Heart right ventricle (tissue), 16 donors: ENCODE measurements around the gene LRRC47. TPM values are rescaled to one million over a fixed set of nuclear protein-coding genes. Genes with fewer than 3 reads are reported as not detected.
"Not testable (repeated sequence)": the region's sequence is repeated elsewhere in the genome, so short reads cannot be mapped to it uniquely, and the experiment has no call there.

Experiments used
- ATAC-seq, 8 donors: fragments of 200-7000 bp; cut with Tn5 transposase; one replicate each; pipeline ENCODE4 v1.9.1; 2020; ENCODE audit warnings: mild to moderate bottlenecking in 8 of 8, moderate library complexity in 8 of 8, moderate number of reproducible peaks in 1 of 8
- DNase-seq, 2 donors: peaks; one replicate each; pipeline ENCODE4 v3.0.0-alpha.2; 2020
- H3K27ac ChIP-seq, 10 donors: fragments of 200-600 bp; sonication (generic) in 2 of 10; one replicate each; pipeline versions ENCODE4 v1.5.0 to v1.8.0; 2020 to 2022; ENCODE audit warnings: mild to moderate bottlenecking in 3 of 10
- H3K27me3 ChIP-seq, 7 donors: fragments of 200-600 bp; one replicate each; pipeline ENCODE4 v1.8.0; 2021 to 2022; ENCODE audit warnings: mild to moderate bottlenecking in 2 of 7
- H3K36me3 ChIP-seq, 9 donors: fragments of 200-600 bp; sonication (generic) in 1 of 9; one replicate each; pipeline versions ENCODE4 v1.5.0 to v1.8.0; 2020 to 2022; ENCODE audit warnings: mild to moderate bottlenecking in 2 of 9
- H3K4me1 ChIP-seq, 9 donors: fragments of 200-600 bp; sonication (generic) in 1 of 9; one replicate each; pipeline versions ENCODE4 v1.5.0 to v1.8.0; 2020 to 2022; ENCODE audit warnings: mild to moderate bottlenecking in 4 of 9
- H3K4me3 ChIP-seq, 10 donors: fragments of 200-600 bp; sonication (generic) in 2 of 10; one replicate each; pipeline versions ENCODE4 v1.5.0 to v1.8.0; 2020 to 2022; ENCODE audit warnings: mild to moderate bottlenecking in 7 of 10, moderate library complexity in 2 of 10
- H3K9me3 ChIP-seq, 11 donors: fragments of 200-600 bp in 10 of 11; sonication (generic) in 2 of 11; one replicate each; pipeline versions ENCODE4 v1.5.0 to v1.8.0; 2013 to 2022; ENCODE audit warnings: mild to moderate bottlenecking in 2 of 11, control low read depth in 1 of 11, moderate library complexity in 1 of 11
- WGBS, 2 donors: extraction: QIAGEN DNeasy Blood & Tissue Kit; methylation state at CpG; one replicate each; pipeline ENCODE4 v1.1.7; 2013; ENCODE audit warnings: inconsistent platforms in 1 of 2; 5-methylcytosine and 5-hydroxymethylcytosine counted together
- intact Hi-C, 10 donors: fragments of 100-400 bp; cut with DNase I; formaldehyde crosslinking; loops; one replicate each; pipeline versions ENCODE4 v1.11.1 to v1.14.2; 2022
- polyA plus RNA-seq, 2 donors: library from polyadenylated mRNA; stranded (reverse); fragments of 200-250 nt; gene quantifications; one replicate each; pipeline ENCODE4 v1.2.3, GENCODE V29; 2013
- total RNA-seq, 10 donors: library from RNA; stranded (reverse); fragmentation: NEBNext Ultra II Directional in 3 of 10; extraction: Animal tissue kit (Norgen Biotek cat#: 25700) in 3 of 10; gene quantifications; one replicate each; pipeline versions ENCODE4 v1.2.1 to v1.2.4, GENCODE V29; 2021 to 2023
- TF ChIP-seq, protein P1 (sequence below), 9 donors: fragments of 200-600 bp; sonication (generic) in 2 of 9; IDR thresholded peaks; one replicate each; pipeline versions ENCODE4 v1.5.0 to v1.8.0; 2021 to 2022; ENCODE audit warnings: antibody characterized with exemption in 9 of 9, mild to moderate bottlenecking in 5 of 9, moderate library complexity in 1 of 9
- donor health status: Arrhythmogenic right ventricular cardiomyopathy.
- donor health status: ischemic (EF 13 %, LVEDD 7.1; RV severe dilation, severe dysfunction).
- donor health status: healthy with polysubstance abuse.
- donor health status: DM: no; HTN: yes; CAD: no.
- donor health status: DM: no; HTN: no; CAD: no.
- donor health status: ischemic (EF 25% LVEDD 6.9; RV normal size, moderate dysfunction).
- donor health status: ischemic (EF 25% LVEDD 5.7; RV mildly dilated, moderate dysfunction).
- donor health status: healthy.
- donor health status: DM: yes; HTN: yes; CAD: no.
- donor health status: Ischemic cardiomyopathy.
- donor health status: ischemic (EF 35%, LVEDD 5.7; RV mildly dilated, moderate dysfunction).
- donor health status: nonischemic (EF 11% LVEDD 7.7; RV severe dilation, severe dysfunction).
- donor health status: DM: yes; HTN: yes; CAD: no.
- donor health status: PGD.
- donor health status: ischemic (EF 29% LVEDD 5.4; RV normal size, mild dysfunction).
- donor health status: nonischemic (EF 23%, LVEDD 6.1; RV moderate dilation, normal function).

The LRRC47 gene
- total and polyA plus RNA-seq, 12 donors: 17.6 to 85.4 (median 69.8) TPM

DNA sequence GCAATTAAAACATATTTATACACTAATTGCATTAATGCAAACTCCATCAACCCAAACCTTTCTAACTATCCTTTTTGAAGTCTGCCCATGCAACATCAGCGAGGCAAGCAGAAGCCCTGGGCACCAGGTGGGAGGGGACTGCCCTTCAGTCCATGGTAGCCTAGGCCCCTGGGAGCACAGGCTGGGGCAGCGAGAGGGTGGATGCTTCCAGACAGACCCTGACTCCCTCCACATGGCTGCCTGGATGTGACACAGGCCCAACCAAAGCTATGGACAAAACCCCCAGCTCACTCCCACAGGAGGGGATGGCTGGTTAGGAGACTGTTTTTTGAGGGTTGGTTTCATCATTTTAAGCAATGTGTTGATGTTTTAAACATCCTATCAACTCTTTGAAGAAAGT, 17.8 kb upstream of the LRRC47 start:
- intact Hi-C loops: no loop called here
- TF ChIP-seq, protein P1, sequence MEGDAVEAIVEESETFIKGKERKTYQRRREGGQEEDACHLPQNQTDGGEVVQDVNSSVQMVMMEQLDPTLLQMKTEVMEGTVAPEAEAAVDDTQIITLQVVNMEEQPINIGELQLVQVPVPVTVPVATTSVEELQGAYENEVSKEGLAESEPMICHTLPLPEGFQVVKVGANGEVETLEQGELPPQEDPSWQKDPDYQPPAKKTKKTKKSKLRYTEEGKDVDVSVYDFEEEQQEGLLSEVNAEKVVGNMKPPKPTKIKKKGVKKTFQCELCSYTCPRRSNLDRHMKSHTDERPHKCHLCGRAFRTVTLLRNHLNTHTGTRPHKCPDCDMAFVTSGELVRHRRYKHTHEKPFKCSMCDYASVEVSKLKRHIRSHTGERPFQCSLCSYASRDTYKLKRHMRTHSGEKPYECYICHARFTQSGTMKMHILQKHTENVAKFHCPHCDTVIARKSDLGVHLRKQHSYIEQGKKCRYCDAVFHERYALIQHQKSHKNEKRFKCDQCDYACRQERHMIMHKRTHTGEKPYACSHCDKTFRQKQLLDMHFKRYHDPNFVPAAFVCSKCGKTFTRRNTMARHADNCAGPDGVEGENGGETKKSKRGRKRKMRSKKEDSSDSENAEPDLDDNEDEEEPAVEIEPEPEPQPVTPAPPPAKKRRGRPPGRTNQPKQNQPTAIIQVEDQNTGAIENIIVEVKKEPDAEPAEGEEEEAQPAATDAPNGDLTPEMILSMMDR (IDR thresholded peaks at IDR 0.05): no peak
- Histone ChIP-seq H3K27ac (no peak overlapping the region), H3K4me3 (no peak overlapping the region), H3K9me3 (no peaks in the 10 kb centered on the region), H3K27me3 (no peaks in the 10 kb centered on the region), H3K36me3 (peaks cover 0 to 50% (median 17%) of the 10 kb centered on the region in 9 donors), H3K4me1 (no peaks in the 10 kb centered on the region)
- DNase-seq (no peak), ATAC-seq (no peak)
- whole genome bisulfite sequencing, 2 donors: 95 to 98% methylated on average over 2 of the region's 2 CpGs

DNA sequence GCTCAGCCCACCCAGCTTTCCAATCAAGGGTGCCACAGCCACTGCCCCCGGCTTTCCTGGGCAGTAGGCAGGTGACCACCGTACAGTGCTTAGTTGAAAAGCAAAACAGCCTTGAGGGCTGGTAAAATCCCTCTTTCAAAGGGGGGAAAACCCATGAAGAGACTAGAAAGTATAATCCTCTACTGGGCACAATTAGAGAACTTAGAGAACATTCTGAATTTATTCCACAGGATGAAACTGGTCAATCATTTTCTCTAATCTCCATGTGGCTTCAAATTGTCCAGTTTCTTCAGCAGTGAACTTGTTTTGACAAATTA, 15.3 kb upstream of the LRRC47 start:
- Histone ChIP-seq H3K27ac (no peak overlapping the region), H3K27me3 (peaks cover 0 to 4% (median 0%) of the 10 kb centered on the region in 7 donors), H3K4me1 (no peaks in the 10 kb centered on the region), H3K36me3 (peaks cover 0 to 31% (median 17%) of the 10 kb centered on the region in 9 donors), H3K9me3 (peaks cover 0 to 4% (median 0%) of the 10 kb centered on the region in 11 donors), H3K4me3 (no peak overlapping the region)
- 51 to 61% methylated on average over 2 of the region's 2 CpGs for WGBS, 2 donors
- TF ChIP-seq, protein P1 (IDR thresholded peaks at IDR 0.05): no peak
- no peak for DNase-seq
- no peak for ATAC-seq
- intact Hi-C loops: no loop called here

DNA sequence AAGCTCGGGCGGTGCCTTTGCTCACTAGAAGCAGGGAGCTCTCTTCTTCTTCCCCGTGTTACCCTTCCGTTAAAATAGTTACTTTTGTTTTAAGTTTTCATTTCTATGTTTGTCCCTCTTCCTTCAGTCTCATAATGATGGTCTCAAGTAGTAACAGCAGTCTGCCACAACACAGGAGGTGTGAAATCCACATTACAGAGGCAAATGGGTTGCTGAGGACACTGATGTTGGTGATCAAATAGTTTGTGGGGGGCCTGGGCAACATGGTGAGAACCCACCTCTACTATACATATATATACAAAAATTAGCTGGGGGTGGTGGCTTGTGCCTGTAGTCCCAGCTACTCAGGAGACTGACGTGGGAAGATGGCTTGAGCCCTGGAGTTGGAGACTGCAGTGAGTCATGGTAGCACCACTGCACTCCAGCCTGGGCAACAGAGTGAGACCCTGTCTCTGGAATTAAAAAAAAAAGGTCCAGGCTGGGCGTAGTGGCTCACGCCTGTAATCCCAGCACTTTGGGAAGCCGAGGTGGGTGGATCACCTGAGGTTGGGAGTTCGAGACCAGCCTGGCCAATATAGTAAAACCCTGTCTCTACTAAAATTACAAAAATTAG, 14.0 kb upstream of the LRRC47 start:
- H3K27me3 ChIP-seq: peaks cover 0 to 15% (median 0%) of the 10 kb centered on the region in 7 donors
- DNase-seq, H3K9me3 ChIP-seq, H3K4me3 ChIP-seq, intact Hi-C loops, H3K4me1 ChIP-seq, ATAC-seq, H3K27ac ChIP-seq: not testable (repeated sequence)
- WGBS, 2 donors: 79 to 86% methylated on average over 9 of the region's 9 CpGs
- H3K36me3 ChIP-seq: peaks cover 0 to 18% (median 13%) of the 10 kb centered on the region in 9 donors

DNA sequence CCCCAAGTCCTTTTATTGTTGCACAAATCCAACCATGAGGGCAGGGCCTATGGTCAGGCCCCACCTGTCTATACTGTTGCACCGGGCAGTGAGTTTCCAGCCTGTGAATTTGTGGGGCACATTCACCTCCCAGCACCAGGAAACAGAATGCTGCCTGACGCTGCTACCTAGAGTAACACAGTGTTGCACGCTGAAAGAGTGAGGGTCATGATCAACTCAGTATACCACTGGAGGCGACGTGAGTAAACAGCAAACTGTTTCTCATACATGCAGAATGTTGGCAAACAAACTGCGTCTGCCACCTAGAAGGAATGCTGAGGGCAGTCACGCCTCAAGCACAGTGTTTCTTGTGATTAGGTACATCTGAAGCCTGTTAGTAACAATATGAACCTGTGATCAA, 13.4 kb upstream of the LRRC47 start:
- H3K4me3 ChIP-seq: no peak overlapping the region
- peaks cover 0 to 13% (median 7%) of the 10 kb centered on the region in 9 donors for H3K36me3 ChIP-seq
- peaks cover 0 to 20% (median 0%) of the 10 kb centered on the region in 7 donors for H3K27me3 ChIP-seq
- H3K27ac ChIP-seq: no peak overlapping the region
- 81% methylated on average over 7 of the region's 7 CpGs for WGBS, 2 donors
- DNase-seq (no peak), ATAC-seq (no peak)
- H3K9me3 ChIP-seq: peaks cover 0 to 4% (median 0%) of the 10 kb centered on the region in 11 donors
- intact Hi-C loops: no loop called here
- TF ChIP-seq, protein P1 (IDR thresholded peaks at IDR 0.05): no peak
- no peaks in the 10 kb centered on the region for H3K4me1 ChIP-seq

DNA sequence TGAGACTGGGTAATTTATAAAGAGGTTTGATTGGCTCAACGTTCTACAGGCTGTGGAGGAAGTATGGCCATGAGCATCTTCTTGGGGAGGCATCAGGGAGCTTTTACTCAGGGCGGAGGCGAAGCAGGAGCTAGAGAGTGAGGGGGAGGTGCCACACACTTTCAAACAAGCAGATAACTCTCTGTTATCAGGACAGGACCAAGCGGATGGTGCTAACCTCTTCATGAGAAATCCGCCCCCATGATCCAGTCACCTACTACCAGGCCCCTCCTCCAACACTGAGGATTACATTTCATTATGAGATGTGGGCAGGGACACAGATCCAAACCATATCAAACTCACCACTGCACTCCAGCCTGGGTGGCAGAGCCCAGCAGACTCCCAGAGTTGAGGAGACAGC, 11.5 kb upstream of the LRRC47 start:
- TF ChIP-seq, protein P1 (IDR thresholded peaks at IDR 0.05): no peak
- peaks cover 0 to 4% (median 0%) of the 10 kb centered on the region in 11 donors for H3K9me3 ChIP-seq

More for the DNA sequence above, 11.5 kb upstream of the LRRC47 start:
- H3K4me1 ChIP-seq: no peaks in the 10 kb centered on the region
- no peak overlapping the region for H3K4me3 ChIP-seq
- no peak for ATAC-seq
- no peaks in the 10 kb centered on the region for H3K36me3 ChIP-seq
- 79 to 85% methylated on average over 5 of the region's 5 CpGs for WGBS, 2 donors
- no peak overlapping the region for H3K27ac ChIP-seq
- intact Hi-C loops: no loop called here
- peaks cover 0 to 36% (median 8%) of the 10 kb centered on the region in 7 donors for H3K27me3 ChIP-seq
- DNase-seq: no peak
